HL-60 (cell line): ENCODE data around the gene SMIM13.
"Not testable (repeated sequence)": the region's sequence is repeated elsewhere in the genome, so short reads cannot be mapped to it uniquely, and the experiment has no call there.

Experiments
- DNase-seq, 2 experiments: peaks; one replicate each; pipeline ENCODE4 v3.0.0-alpha.2; 2010 to 2020; ENCODE audit warnings: low read depth in 1 of 2, low spot score in 1 of 2
- H3K27ac ChIP-seq: fragments of 250-450 bp; sonication (Bioruptor Pico); replicated peaks from 2 replicates; pipeline ENCODE4 v1.5.1; 2020; ENCODE audit warnings: mild to moderate bottlenecking, moderate library complexity
- H3K27me3 ChIP-seq: fragments of 250-450 bp; sonication (Bioruptor Pico); 2 replicates; pipeline ENCODE4 v1.5.1; 2021; ENCODE audit warnings: mild to moderate bottlenecking, moderate library complexity; ENCODE audit not compliant: insufficient read depth, poor library complexity, severe bottlenecking
- H3K4me3 ChIP-seq: replicated peaks from 2 replicates; pipeline ENCODE4 v1.5.1; 2011; ENCODE audit warnings: mild to moderate bottlenecking, control low read depth, low read length; ENCODE audit not compliant: insufficient read depth
- CTCF ChIP-seq: IDR thresholded peaks from one replicate; pipeline ENCODE4 v1.5.1; 2011; ENCODE audit warnings: low read length, control low read depth, inconsistent platforms; ENCODE audit not compliant: insufficient read depth
- GABPA ChIP-seq: IDR thresholded peaks from 2 replicates; pipeline ENCODE4 v1.6.1; 2012; ENCODE audit warnings: low read depth
- POLR2AphosphoS5 ChIP-seq: IDR thresholded peaks from 2 replicates; pipeline ENCODE4 v1.6.1; 2012; ENCODE audit warnings: low read depth
- REST ChIP-seq: IDR thresholded peaks from 2 replicates; pipeline ENCODE4 v1.6.1; 2012; ENCODE audit warnings: low read depth; ENCODE audit not compliant: insufficient replicate concordance
- SPI1 ChIP-seq: IDR thresholded peaks from 2 replicates; pipeline ENCODE4 v1.6.1; 2012; ENCODE audit warnings: low read depth, mild to moderate bottlenecking, borderline replicate concordance

The SMIM13 gene

GRCh38 chr6:11110921-11111768, 17.5 kb downstream of the SMIM13 start, which contains the start of gene ERVFRD-1:
Gene ERVFRD-1 (minus strand): TSS chr6:11111725. CDS start chr6:11105310, 6,415 bp downstream.
- peak within 1 kb of the TSS; percentile 32 for H3K4me3 ChIP-seq
- no peaks in the 10 kb centered on the region for H3K27me3 ChIP-seq
- TF ChIP-seq GABPA (no peak), SPI1 (no peak), CTCF (no peak), POLR2AphosphoS5 (no peak), REST (no peak)
- DNase-seq = no peak
- H3K27ac ChIP-seq = peak within 1 kb of the TSS; percentile 47

- TF ChIP-seq REST (no peak), GABPA (peak; percentile 54; the same call in 1 of the 2 replicates)
- H3K27me3 ChIP-seq = no peaks in the 10 kb centered on the region
- peak overlapping the region; percentile 32 for H3K4me3 ChIP-seq
- peak; percentile 80 to 82 for DNase-seq
- peak overlapping the region; percentile 47 for H3K27ac ChIP-seq
These were observed 18.3 kb downstream of the SMIM13 start for GRCh38 chr6:11111769-11112437.

- no peaks in the 10 kb centered on the region for H3K27me3 ChIP-seq
- H3K4me3 ChIP-seq = no peak overlapping the region
- no peak for DNase-seq
- no peak overlapping the region for H3K27ac ChIP-seq
- TF ChIP-seq GABPA = no peak
- no peak for TF ChIP-seq POLR2AphosphoS5
- no peak for TF ChIP-seq CTCF
- TF ChIP-seq SPI1 = no peak
- TF ChIP-seq REST = no peak
These were observed 19.4 kb downstream of the SMIM13 start for GRCh38 chr6:11113038-11113437.

- DNase-seq, H3K27me3 ChIP-seq, H3K4me3 ChIP-seq, H3K27ac ChIP-seq: not testable (repeated sequence)
These were observed 22.3 kb downstream of the SMIM13 start for GRCh38 chr6:11115808-11116536.
